ENCODE data around the gene LRRC3B.

LRRC3B gene

DNA sequence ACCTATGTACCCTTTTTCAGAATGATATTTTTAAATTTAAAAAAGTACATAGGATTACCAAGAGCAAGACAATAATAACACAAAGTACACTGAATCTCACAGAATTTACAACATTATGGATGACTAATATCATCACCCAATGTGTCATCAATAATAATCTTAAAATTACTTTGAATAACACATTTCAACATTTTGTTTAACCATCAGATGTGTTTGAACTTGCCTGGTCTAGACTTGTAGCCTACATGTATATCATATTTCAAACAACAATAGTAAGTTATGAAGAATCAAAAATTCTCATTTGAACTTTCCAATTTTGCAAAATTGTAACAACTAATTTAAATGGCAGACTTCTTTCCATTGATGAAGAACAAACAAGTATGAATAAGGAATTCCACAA, 15.1 kb downstream of the LRRC3B start:
- no peak overlapping the region for H3K18ac ChIP-seq (ENCODE audit: low read length)
- H3K36me3 ChIP-seq (replicated peaks in 1 of 2; ENCODE audit: control insufficient read depth in 2 of 2, insufficient read depth in 2 of 2, low read length in 2 of 2), result no peaks in the 10 kb centered on the region

DNA sequence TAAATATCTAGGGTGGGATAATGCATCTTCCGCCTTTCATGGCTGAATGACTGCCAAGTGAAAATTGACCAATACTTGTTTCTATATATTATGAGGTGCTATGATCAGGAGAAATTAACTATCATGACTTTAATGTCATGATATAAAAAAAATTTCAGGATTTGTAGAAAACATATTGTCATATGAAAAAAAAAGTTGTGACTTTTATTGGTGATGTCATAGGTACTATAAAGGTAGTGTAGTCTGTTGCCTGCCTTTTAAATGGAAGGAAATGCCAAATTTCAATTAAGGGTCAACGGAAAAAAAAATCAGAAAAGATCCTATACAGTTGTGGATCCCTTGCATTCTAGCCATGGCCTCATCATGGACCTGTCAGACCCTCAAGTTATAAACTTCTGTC, 15.5 kb downstream of the LRRC3B start:
- H2BK120ac ChIP-seq (ENCODE audit: low read depth, low read length), result no peak overlapping the region
- H2AK5ac ChIP-seq (ENCODE audit: low read depth, low read length), result no peak overlapping the region
- no peaks in the 10 kb centered on the region for H3K27me3 ChIP-seq (ENCODE audit: control insufficient read depth in 3 of 3, insufficient read depth in 3 of 3, low read depth in 1 of 3, low read length in 3 of 3)
- H3K79me1 ChIP-seq (ENCODE audit: low read depth, low read length), result no peaks in the 10 kb centered on the region
- whole genome bisulfite sequencing, 2 donors (ENCODE audit: extremely low coverage in 2 of 2, insufficient read length in 2 of 2, insufficient replicate concordance in 1 of 2), result no CpG with 5 or more reads among the region's 2 CpGs
- no peak overlapping the region for H3K4me3 ChIP-seq (ENCODE audit: low read length in 2 of 2)
- H2BK5ac ChIP-seq (ENCODE audit: low read length), result no peak overlapping the region
- H2BK12ac ChIP-seq (ENCODE audit: low read length), result no peak overlapping the region
- no peak overlapping the region for H4K91ac ChIP-seq (ENCODE audit: low read depth, low read length, poor library complexity)
- no peak overlapping the region for H3K27ac ChIP-seq (replicated peaks; ENCODE audit: low read length)
- H3K9ac ChIP-seq (ENCODE audit: low read depth, low read length, poor library complexity), result no peak overlapping the region
- no peak overlapping the region for H3K4ac ChIP-seq (ENCODE audit: low read length)
- H3K14ac ChIP-seq (ENCODE audit: low read length), result no peak overlapping the region
- no peak overlapping the region for H3K18ac ChIP-seq (ENCODE audit: low read length)
- H4K8ac ChIP-seq (ENCODE audit: low read depth, low read length), result no peak overlapping the region
- DNase-seq (ENCODE audit: low spot score), result no peak
- no peak overlapping the region for H2AFZ ChIP-seq (ENCODE audit: low read length)
- H3K36me3 ChIP-seq (replicated peaks in 1 of 2; ENCODE audit: control insufficient read depth in 2 of 2, insufficient read depth in 2 of 2, low read length in 2 of 2), result no peaks in the 10 kb centered on the region
- H2BK15ac ChIP-seq (ENCODE audit: low read length), result no peak overlapping the region
- no peaks in the 10 kb centered on the region for H3K9me3 ChIP-seq (replicated peaks in 1 of 2; ENCODE audit: control insufficient read depth in 2 of 2, insufficient read depth in 1 of 2, low read depth in 1 of 2, low read length in 2 of 2)
- no peaks in the 10 kb centered on the region for H3K4me1 ChIP-seq (ENCODE audit: control insufficient read depth in 2 of 2, insufficient read depth in 1 of 2, low read depth in 1 of 2, low read length in 2 of 2)
- no peak overlapping the region for H3K23ac ChIP-seq (ENCODE audit: low read depth, low read length, poor library complexity)
- no peak overlapping the region for H3K4me2 ChIP-seq (ENCODE audit: insufficient read depth, low read length, poor library complexity, severe bottlenecking)

More for the DNA sequence above, 15.1 kb downstream of the LRRC3B start:
- Histone ChIP-seq H3K4me3 (ENCODE audit: low read length in 2 of 2) (no peak overlapping the region), H4K91ac (ENCODE audit: low read depth, low read length, poor library complexity) (no peak overlapping the region), H2AFZ (ENCODE audit: low read length) (no peak overlapping the region), H3K14ac (ENCODE audit: low read length) (no peak overlapping the region), H3K4me1 (ENCODE audit: control insufficient read depth in 2 of 2, insufficient read depth in 1 of 2, low read depth in 1 of 2, low read length in 2 of 2) (no peaks in the 10 kb centered on the region), H3K79me1 (ENCODE audit: low read depth, low read length) (no peaks in the 10 kb centered on the region), H2BK120ac (ENCODE audit: low read depth, low read length) (no peak overlapping the region), H2BK15ac (ENCODE audit: low read length) (no peak overlapping the region), H3K9me3 (replicated peaks in 1 of 2; ENCODE audit: control insufficient read depth in 2 of 2, insufficient read depth in 1 of 2, low read depth in 1 of 2, low read length in 2 of 2) (no peaks in the 10 kb centered on the region), H3K4me2 (ENCODE audit: insufficient read depth, low read length, poor library complexity, severe bottlenecking) (no peak overlapping the region), H3K27ac (replicated peaks; ENCODE audit: low read length) (no peak overlapping the region), H3K9ac (ENCODE audit: low read depth, low read length, poor library complexity) (no peak overlapping the region), H2AK5ac (ENCODE audit: low read depth, low read length) (no peak overlapping the region), H3K23ac (ENCODE audit: low read depth, low read length, poor library complexity) (no peak overlapping the region), H3K27me3 (ENCODE audit: control insufficient read depth in 3 of 3, insufficient read depth in 3 of 3, low read depth in 1 of 3, low read length in 3 of 3) (no peaks in the 10 kb centered on the region), H4K8ac (ENCODE audit: low read depth, low read length) (no peak overlapping the region), H2BK5ac (ENCODE audit: low read length) (no peak overlapping the region), H2BK12ac (ENCODE audit: low read length) (no peak overlapping the region), H3K4ac (ENCODE audit: low read length) (no peak overlapping the region)
- no peak for DNase-seq (ENCODE audit: low spot score)

DNA sequence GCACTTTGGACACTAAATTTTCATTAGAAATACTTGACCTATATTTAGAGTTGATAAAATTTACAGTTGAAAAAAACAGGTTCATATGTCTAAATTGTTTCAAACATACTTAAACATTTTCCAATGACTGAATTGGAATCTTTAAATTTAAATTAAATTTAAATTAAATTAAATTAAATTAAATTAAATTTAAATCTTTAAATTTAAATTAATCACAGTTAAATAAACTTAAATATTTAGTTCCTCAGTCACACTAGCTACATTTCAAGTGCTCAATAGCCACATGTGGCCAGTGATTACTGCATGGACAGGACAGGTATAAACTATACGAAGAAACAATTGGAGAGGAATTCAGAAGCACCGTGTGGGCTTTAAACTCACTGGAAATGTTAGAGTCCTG, 16.8 kb downstream of the LRRC3B start:
- H3K4me1 ChIP-seq (ENCODE audit: control insufficient read depth in 2 of 2, insufficient read depth in 1 of 2, low read depth in 1 of 2, low read length in 2 of 2), result no peaks in the 10 kb centered on the region
- no peak overlapping the region for H3K4me2 ChIP-seq (ENCODE audit: insufficient read depth, low read length, poor library complexity, severe bottlenecking)
- no peaks in the 10 kb centered on the region for H3K9me3 ChIP-seq (replicated peaks in 1 of 2; ENCODE audit: control insufficient read depth in 2 of 2, insufficient read depth in 1 of 2, low read depth in 1 of 2, low read length in 2 of 2)
- H2AK5ac ChIP-seq (ENCODE audit: low read depth, low read length), result no peak overlapping the region
- H4K91ac ChIP-seq (ENCODE audit: low read depth, low read length, poor library complexity), result no peak overlapping the region
- H3K4ac ChIP-seq (ENCODE audit: low read length), result no peak overlapping the region
- no peak overlapping the region for H2AFZ ChIP-seq (ENCODE audit: low read length)
- no peak overlapping the region for H3K27ac ChIP-seq (replicated peaks; ENCODE audit: low read length)
- no CpG with 5 or more reads among the region's 2 CpGs for WGBS, 2 donors (ENCODE audit: extremely low coverage in 2 of 2, insufficient read length in 2 of 2, insufficient replicate concordance in 1 of 2)
- H3K27me3 ChIP-seq (ENCODE audit: control insufficient read depth in 3 of 3, insufficient read depth in 3 of 3, low read depth in 1 of 3, low read length in 3 of 3), result no peaks in the 10 kb centered on the region
- no peak overlapping the region for H2BK12ac ChIP-seq (ENCODE audit: low read length)
- H3K9ac ChIP-seq (ENCODE audit: low read depth, low read length, poor library complexity), result no peak overlapping the region
- no peak overlapping the region for H3K14ac ChIP-seq (ENCODE audit: low read length)
- H2BK15ac ChIP-seq (ENCODE audit: low read length), result no peak overlapping the region
- H3K4me3 ChIP-seq (ENCODE audit: low read length in 2 of 2), result no peak overlapping the region
- H4K8ac ChIP-seq (ENCODE audit: low read depth, low read length), result no peak overlapping the region
- no peaks in the 10 kb centered on the region for H3K36me3 ChIP-seq (replicated peaks in 1 of 2; ENCODE audit: control insufficient read depth in 2 of 2, insufficient read depth in 2 of 2, low read length in 2 of 2)
- no peak overlapping the region for H3K23ac ChIP-seq (ENCODE audit: low read depth, low read length, poor library complexity)
- no peak overlapping the region for H2BK5ac ChIP-seq (ENCODE audit: low read length)
- H3K79me1 ChIP-seq (ENCODE audit: low read depth, low read length), result no peaks in the 10 kb centered on the region
- H3K18ac ChIP-seq (ENCODE audit: low read length), result no peak overlapping the region
- no peak for DNase-seq (ENCODE audit: low spot score)
- H2BK120ac ChIP-seq (ENCODE audit: low read depth, low read length), result no peak overlapping the region

GRCh38 chr3:26647078-26647477, 24.5 kb downstream of the LRRC3B start:
- WGBS, 2 donors (ENCODE audit: extremely low coverage in 2 of 2, insufficient read length in 2 of 2, insufficient replicate concordance in 1 of 2), result no CpG with 5 or more reads among the region's 3 CpGs
- no peak overlapping the region for H4K8ac ChIP-seq (ENCODE audit: low read depth, low read length)

More at GRCh38 chr3:26647078-26647477, 24.5 kb downstream of the LRRC3B start:
- Histone ChIP-seq H3K4ac (ENCODE audit: low read length) (no peak overlapping the region), H3K27ac (replicated peaks; ENCODE audit: low read length) (no peak overlapping the region), H2BK12ac (ENCODE audit: low read length) (no peak overlapping the region), H3K9ac (ENCODE audit: low read depth, low read length, poor library complexity) (no peak overlapping the region), H3K14ac (ENCODE audit: low read length) (no peak overlapping the region), H2AFZ (ENCODE audit: low read length) (no peak overlapping the region), H3K27me3 (ENCODE audit: control insufficient read depth in 3 of 3, insufficient read depth in 3 of 3, low read depth in 1 of 3, low read length in 3 of 3) (no peaks in the 10 kb centered on the region), H2AK5ac (ENCODE audit: low read depth, low read length) (no peak overlapping the region), H3K23ac (ENCODE audit: low read depth, low read length, poor library complexity) (no peak overlapping the region), H3K4me1 (ENCODE audit: control insufficient read depth in 2 of 2, insufficient read depth in 1 of 2, low read depth in 1 of 2, low read length in 2 of 2) (peaks cover 0 to 2% of the 10 kb centered on the region in 2 donors), H3K4me3 (ENCODE audit: low read length in 2 of 2) (no peak overlapping the region), H4K91ac (ENCODE audit: low read depth, low read length, poor library complexity) (no peak overlapping the region), H2BK5ac (ENCODE audit: low read length) (no peak overlapping the region), H3K36me3 (replicated peaks in 1 of 2; ENCODE audit: control insufficient read depth in 2 of 2, insufficient read depth in 2 of 2, low read length in 2 of 2) (no peaks in the 10 kb centered on the region), H3K9me3 (replicated peaks in 1 of 2; ENCODE audit: control insufficient read depth in 2 of 2, insufficient read depth in 1 of 2, low read depth in 1 of 2, low read length in 2 of 2) (no peaks in the 10 kb centered on the region), H2BK120ac (ENCODE audit: low read depth, low read length) (no peak overlapping the region), H3K79me1 (ENCODE audit: low read depth, low read length) (no peaks in the 10 kb centered on the region), H3K18ac (ENCODE audit: low read length) (no peak overlapping the region), H3K4me2 (ENCODE audit: insufficient read depth, low read length, poor library complexity, severe bottlenecking) (no peak overlapping the region), H2BK15ac (ENCODE audit: low read length) (no peak overlapping the region)
- DNase-seq (ENCODE audit: low spot score), result no peak
